Colonic mucosa (tissue), 4 donors: ENCODE data around the gene VSIG2. TPM values are rescaled to one million over a fixed set of nuclear protein-coding genes. Genes with fewer than 3 reads are reported as not detected.

Experiments used
- DNase-seq: peaks from one replicate; pipeline ENCODE4 v3.0.0-alpha.2; 2020
- H3K27ac ChIP-seq: fragments of 200-600 bp; one replicate; pipeline ENCODE4 v1.8.0; 2021
- H3K27me3 ChIP-seq: fragments of 200-600 bp; one replicate; pipeline ENCODE4 v1.8.0; 2021
- H3K36me3 ChIP-seq: fragments of 200-600 bp; one replicate; pipeline ENCODE4 v1.8.0; 2021
- H3K4me1 ChIP-seq: fragments of 200-600 bp; one replicate; pipeline ENCODE4 v1.8.0; 2021; ENCODE audit warnings: mild to moderate bottlenecking
- H3K4me3 ChIP-seq: fragments of 200-600 bp; one replicate; pipeline ENCODE4 v1.8.0; 2021
- H3K9ac ChIP-seq, 2 donors: one replicate each; pipeline ENCODE4 v1.7.0; 2013; ENCODE audit warnings: control low read depth in 2 of 2, low read depth in 2 of 2, low read length in 2 of 2
- H3K9me3 ChIP-seq: fragments of 200-600 bp; one replicate; pipeline ENCODE4 v1.8.0; 2021
- intact Hi-C: fragments of 100-400 bp; cut with DNase I; formaldehyde crosslinking; loops from one replicate; pipeline ENCODE4 v1.14.1; 2022
- total RNA-seq, 2 donors: library from RNA; stranded (reverse); fragmentation: NEBNext Ultra II Directional in 1 of 2; extraction: Animal tissue kit (Norgen Biotek cat#: 25700) in 1 of 2; gene quantifications; one replicate each; pipeline ENCODE4 v1.2.1, GENCODE V29; 2021
- TF ChIP-seq, protein P1 (sequence below): fragments of 200-600 bp; IDR thresholded peaks from one replicate; pipeline ENCODE4 v1.8.0; 2022; ENCODE audit warnings: antibody characterized with exemption, mild to moderate bottlenecking
- donor health status: healthy.
- donor health status: DM: no; HTN: no; CAD: no.
- donor health status: DM: no; HTN: no; CAD: no.

Gene VSIG2
- total RNA-seq, 2 donors from 2014 or later = 122 to 155 TPM

DNA sequence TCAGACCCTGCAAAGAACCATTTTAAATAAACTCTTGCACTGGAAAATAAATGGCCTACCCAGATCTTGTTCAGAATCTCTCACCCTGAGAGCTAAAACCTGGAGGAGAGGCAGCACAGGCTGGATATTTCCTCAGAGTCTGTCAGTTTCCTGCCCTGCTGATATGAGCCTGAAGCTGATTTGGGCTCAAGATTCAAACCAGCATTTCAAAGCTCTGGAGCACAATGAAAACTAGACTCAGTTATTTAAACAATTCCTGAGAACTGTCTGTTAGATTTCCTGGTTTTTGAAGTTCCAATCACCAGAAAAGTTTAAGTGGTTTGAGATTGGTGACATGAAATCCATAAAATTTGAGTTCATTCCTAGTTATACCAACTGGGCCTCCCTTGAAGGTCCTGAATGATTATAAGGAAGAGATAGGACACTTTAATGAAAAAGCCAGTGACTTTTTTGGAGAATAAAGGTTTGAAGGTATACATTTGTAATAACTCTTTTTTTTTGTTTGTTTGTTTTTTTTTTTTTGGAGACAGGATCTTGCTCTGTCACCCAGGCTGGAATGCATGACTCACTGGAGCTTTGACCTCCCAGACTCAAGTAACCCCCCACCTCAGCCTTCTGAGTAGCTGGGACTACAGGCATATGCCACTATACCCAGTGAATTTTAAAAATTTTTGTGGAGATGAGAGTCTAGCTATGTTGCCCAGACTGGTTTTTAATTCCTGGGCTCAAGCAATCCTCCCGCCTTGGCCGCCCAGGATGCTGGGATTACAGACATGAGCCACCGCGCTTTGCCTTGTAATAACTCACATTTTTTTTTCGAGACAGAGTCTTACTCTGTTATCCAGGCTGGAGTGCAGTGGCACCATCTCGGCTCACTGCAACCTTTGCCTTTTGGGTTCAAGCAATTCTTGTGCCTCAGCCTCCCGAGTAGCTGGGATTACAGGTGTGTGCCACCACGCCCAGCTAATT, 18.0 kb upstream of the VSIG2 start:
- Histone ChIP-seq H3K27ac (peak overlapping the region; percentile 13), H3K4me3 (no peak overlapping the region), H3K9ac (no peak overlapping the region), H3K4me1 (no peaks in the 10 kb centered on the region), H3K36me3 (no peaks in the 10 kb centered on the region), H3K9me3 (no peaks in the 10 kb centered on the region), H3K27me3 (no peaks in the 10 kb centered on the region)
- TF ChIP-seq, protein P1, sequence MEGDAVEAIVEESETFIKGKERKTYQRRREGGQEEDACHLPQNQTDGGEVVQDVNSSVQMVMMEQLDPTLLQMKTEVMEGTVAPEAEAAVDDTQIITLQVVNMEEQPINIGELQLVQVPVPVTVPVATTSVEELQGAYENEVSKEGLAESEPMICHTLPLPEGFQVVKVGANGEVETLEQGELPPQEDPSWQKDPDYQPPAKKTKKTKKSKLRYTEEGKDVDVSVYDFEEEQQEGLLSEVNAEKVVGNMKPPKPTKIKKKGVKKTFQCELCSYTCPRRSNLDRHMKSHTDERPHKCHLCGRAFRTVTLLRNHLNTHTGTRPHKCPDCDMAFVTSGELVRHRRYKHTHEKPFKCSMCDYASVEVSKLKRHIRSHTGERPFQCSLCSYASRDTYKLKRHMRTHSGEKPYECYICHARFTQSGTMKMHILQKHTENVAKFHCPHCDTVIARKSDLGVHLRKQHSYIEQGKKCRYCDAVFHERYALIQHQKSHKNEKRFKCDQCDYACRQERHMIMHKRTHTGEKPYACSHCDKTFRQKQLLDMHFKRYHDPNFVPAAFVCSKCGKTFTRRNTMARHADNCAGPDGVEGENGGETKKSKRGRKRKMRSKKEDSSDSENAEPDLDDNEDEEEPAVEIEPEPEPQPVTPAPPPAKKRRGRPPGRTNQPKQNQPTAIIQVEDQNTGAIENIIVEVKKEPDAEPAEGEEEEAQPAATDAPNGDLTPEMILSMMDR = no peak
- intact Hi-C loops = loop anchor here (10.0 kb wide), 1 partner anchor 65 kb away; no protein-coding TSS in a partner anchor
- no peak for DNase-seq

DNA sequence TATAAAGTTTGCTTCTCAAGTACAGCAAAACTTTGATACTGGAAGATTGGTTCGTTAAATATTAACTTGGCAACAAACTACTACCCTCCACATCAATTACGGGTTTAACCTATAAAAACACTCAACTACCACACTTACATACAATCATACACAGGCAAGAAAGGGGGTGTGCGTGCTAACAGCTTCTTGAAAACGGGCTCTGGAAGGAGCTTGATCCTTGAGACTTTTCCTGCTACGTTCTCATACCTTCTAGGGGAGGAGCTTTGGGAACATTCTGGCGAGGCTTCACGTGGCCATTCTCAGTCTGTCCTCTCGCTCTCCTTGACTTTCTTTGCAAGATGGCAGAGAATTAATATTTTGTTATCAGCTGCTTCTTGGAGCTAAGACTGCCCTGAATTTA, 16.9 kb upstream of the VSIG2 start:
- no peak overlapping the region for H3K4me3 ChIP-seq
- H3K9me3 ChIP-seq = no peaks in the 10 kb centered on the region
- H3K36me3 ChIP-seq = no peaks in the 10 kb centered on the region
- peak overlapping the region; percentile 13 for H3K27ac ChIP-seq
- no peaks in the 10 kb centered on the region for H3K4me1 ChIP-seq
- TF ChIP-seq, protein P1 = no peak
- H3K9ac ChIP-seq = peak overlapping the region in 1 of 2 donors; percentile 43
- intact Hi-C loops = loop anchor here (10.0 kb wide), 1 partner anchor 66 kb away; no protein-coding TSS in a partner anchor
- no peaks in the 10 kb centered on the region for H3K27me3 ChIP-seq
- peak; percentile 74 for DNase-seq

DNA sequence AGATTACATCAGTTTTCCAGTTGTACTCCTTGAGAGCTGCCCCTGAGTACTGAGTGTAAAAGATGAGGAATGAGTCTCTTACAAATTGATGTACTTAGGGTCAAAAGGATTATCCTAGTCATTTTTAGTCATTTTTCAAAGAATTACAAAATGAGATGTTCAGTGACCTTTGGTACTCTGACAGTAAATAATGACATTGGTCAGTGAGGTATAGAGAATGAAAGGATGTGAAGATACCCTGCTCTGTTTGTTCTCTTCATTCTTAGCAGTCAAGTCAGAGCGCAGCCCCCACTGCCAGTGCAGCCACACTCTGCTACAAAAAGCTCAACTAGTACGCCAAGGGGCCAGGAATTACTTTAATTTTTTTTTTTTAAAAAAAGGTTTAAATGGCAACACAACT, 14.1 kb upstream of the VSIG2 start:
- TF ChIP-seq, protein P1 = no peak
- H3K4me3 ChIP-seq = no peak overlapping the region
- H3K36me3 ChIP-seq = no peaks in the 10 kb centered on the region
- no peak overlapping the region for H3K27ac ChIP-seq
- no peaks in the 10 kb centered on the region for H3K9me3 ChIP-seq
- DNase-seq = no peak
- no peaks in the 10 kb centered on the region for H3K4me1 ChIP-seq
- intact Hi-C loops = loop anchor here (10.0 kb wide), 1 partner anchor 69 kb away; no protein-coding TSS in a partner anchor
- H3K27me3 ChIP-seq = no peaks in the 10 kb centered on the region
- no peak overlapping the region for H3K9ac ChIP-seq

DNA sequence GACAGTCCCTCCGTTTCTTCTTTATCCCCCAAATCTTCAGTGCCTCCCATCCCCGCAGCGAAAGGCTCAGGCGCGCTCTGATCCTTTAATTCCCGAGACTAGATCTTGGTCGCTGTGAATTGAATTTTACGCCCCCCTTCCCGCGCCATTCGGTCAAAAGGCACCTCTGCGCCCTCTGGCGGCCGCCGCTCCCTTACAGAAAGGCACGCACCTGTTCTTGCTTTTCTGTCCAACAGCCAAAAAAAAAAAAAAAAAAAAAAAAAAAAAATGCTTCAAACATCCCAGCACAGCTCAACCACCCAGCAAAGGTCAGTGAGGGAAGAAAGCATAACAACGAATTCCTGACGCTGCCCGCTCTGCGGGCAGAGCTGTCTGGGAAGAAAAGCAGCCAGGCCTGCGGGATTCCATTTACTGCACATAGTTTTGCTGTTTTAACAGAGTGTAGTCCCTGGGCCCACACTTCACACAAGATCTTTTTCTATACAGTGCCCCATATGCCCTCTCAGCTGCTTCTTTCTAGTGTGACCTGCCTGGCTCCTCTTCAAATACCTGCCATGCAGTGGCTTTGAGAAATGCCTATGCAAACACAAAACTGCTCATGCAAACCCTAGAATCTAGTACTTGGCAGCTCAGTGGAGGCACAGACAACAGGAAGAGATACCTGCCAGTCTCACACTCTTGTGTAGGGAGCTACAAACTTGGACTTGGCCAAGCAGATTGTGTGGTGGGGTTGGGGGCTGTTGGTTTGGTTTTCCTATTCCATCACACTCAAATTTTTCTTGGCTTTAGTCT, 11.3 kb upstream of the VSIG2 start:
- Histone ChIP-seq H3K27me3 (peaks cover 19% of the 10 kb centered on the region), H3K4me1 (peaks cover 7% of the 10 kb centered on the region), H3K9ac (peak overlapping the region; percentile 64 to 90), H3K9me3 (no peaks in the 10 kb centered on the region), H3K36me3 (no peaks in the 10 kb centered on the region), H3K27ac (peak overlapping the region; percentile 77), H3K4me3 (peak overlapping the region; percentile 59)
- intact Hi-C loops = loop anchor here (2.0 to 10.0 kb wide), 2 partner anchors 71 to 95 kb away; no protein-coding TSS in a partner anchor
- TF ChIP-seq, protein P1 = peak; percentile 80
- peak; percentile 94 for DNase-seq

DNA sequence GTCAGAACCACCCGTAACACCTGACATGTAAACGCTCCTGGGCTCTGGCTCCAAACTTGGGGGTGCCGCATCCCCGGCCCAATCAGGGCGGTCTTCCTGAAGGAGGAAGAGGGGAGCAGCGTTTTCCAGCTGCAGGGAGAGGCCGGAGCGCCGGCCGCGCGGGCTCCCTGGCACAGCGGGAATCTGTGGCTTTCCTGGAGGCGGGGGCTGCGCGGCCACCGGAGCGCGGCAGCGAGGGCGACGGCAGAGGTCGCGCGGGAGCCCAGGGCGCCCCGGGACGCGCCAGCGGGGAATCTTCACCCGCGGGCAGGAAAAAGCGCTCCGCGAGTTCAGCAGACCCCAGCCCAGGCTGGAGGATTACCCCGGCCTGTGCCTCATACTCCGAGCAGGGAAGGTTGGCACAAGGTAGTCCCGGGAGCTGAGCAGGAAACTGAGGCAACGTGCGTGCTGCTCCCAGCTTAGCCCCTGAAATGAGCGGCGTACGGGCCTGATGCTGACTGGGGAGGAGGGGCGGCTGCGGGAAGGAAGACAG, 10.6 kb upstream of the VSIG2 start:
- H3K36me3 ChIP-seq = no peaks in the 10 kb centered on the region
- peaks cover 19% of the 10 kb centered on the region for H3K27me3 ChIP-seq
- H3K9ac ChIP-seq = peak overlapping the region; percentile 64 to 90
- intact Hi-C loops = loop anchor here (2.0 to 10.0 kb wide), 2 partner anchors 72 to 94 kb away; no protein-coding TSS in a partner anchor
- H3K27ac ChIP-seq = peak overlapping the region; percentile 77
- TF ChIP-seq, protein P1 = no peak
- no peaks in the 10 kb centered on the region for H3K9me3 ChIP-seq
- peaks cover 7% of the 10 kb centered on the region for H3K4me1 ChIP-seq
- peak overlapping the region; percentile 59 for H3K4me3 ChIP-seq
- DNase-seq = peak; percentile 56
